NCI-H774 (cell line): Measurements from ENCODE around the gene SLC8A1.
"Not testable (repeated sequence)": the region's sequence is repeated elsewhere in the genome, so short reads cannot be mapped to it uniquely, and the experiment has no call there.

Source experiments
- DNase-seq: peaks from one replicate; lab custom pipeline; 2025; lab: John Stamatoyannopoulos, UW

Gene SLC8A1

GRCh38 chr2:40108851-40109250 lies 343.0 kb downstream of the SLC8A1 start:
- no peak for DNase-seq

DNA sequence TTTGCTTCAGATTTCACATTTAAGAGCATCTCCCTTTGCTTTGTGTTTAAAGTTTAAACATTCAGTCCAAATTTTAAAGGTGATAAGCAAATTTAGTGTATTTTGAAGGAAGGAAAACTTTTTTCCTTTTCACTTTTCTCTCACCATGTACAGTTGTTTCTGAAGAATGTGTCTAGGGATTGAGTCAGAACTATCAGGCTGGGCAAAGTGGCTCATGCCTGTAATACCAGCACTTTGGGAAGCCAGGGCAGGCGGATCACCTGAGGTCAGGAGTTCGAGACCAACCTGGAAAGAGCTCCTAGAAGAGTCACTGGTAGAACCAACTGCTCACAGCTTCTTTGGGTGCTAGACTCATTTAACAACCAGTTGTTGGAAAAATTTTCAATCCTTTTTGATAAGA lies 345.8 kb downstream of the SLC8A1 start:
- no peak for DNase-seq

DNA sequence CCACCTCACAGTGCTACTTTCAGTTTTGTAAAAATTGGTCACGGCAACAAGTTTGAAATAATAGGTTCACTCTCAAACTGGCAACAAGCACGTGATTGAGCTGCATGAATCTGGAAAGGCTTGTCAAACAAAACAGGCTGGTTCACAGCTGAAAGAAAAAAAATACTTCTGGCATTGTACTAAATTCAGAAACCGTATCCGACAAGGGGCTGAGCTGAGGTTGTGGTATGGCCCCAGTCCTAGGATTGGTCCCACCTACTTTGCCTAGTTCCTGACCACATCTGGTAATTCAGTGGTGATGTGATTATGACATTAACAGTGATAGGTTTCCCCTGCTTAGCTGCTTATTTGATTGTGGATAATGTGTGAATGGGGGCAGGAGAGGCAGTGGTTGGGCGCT lies 346.3 kb downstream of the SLC8A1 start:
- DNase-seq: no peak

- DNase-seq: no peak
These were observed 348.3 kb downstream of the SLC8A1 start for GRCh38 chr2:40103590-40103989.

GRCh38 chr2:40103163-40103562 lies 348.7 kb downstream of the SLC8A1 start:
- no peak for DNase-seq

DNA sequence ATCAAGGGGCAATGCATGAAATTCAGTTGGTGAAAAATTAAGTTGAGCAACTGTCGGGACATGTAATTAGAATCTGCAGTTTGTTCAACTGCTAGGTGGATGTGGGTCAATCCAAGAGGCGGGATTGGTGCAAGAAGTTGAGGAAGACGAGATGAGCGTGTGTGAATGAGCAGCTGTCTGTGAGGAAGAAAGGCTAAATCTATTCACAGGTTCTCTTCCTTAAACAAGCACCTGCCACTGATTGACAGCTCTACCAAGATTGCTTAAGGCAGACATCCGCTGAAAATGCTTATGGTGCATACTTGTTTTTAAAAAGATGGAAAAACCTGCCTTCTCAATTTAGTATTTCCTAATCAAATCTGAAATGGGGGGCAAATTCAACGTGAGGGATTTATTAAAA lies 349.4 kb downstream of the SLC8A1 start:
- DNase-seq: no peak

GRCh38 chr2:40101131-40101575 lies 350.7 kb downstream of the SLC8A1 start:
- DNase-seq: no peak

DNA sequence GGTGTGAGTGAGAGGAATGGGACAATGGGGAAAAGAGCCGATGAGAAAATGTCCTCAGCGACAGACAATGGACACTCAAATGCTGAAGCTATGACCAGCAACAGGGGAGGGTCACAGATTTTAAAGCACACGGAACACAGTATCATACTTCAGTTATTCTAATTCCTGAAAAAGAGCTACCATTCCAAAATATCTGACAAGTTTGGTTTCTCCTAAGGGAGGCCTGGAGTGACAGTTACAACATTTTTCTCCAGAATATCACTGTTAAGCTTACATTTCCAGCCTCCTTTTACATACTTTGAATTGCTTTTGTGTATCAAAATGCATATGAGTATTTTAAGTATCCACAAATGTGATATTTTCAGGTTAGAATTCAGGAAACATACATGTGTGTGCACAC lies 351.2 kb downstream of the SLC8A1 start:
- no peak for DNase-seq

DNA sequence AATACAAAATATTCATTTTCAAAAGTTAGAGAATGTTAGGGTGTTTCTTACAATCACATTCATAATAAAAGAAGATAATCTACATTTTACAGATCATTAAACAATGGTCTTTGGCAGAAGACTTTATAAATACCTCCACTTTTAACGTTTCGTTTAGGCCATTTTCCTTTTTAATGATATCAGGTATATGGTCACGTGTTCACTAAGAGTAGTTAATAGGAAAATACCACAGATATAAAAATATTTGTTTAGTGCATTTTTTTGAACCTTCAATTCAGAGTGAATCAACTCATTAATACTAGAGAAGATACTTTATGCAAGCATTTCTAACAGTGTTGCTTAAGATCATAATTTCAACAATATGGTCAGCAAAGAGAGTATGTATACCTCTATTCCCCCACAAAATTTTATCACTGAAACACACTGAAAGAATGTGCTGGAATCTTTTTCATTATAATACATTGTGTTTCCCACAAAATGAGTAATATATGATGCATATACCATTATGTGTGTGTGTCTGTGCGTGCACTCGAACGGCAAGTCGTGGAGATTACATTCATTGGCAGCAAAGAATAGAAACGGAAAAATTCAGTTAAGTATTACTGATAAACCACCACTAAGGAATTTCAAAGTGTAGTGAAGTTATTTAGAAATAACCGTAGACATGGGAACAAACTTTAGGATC lies 353.0 kb downstream of the SLC8A1 start:
- no peak for DNase-seq

GRCh38 chr2:40097691-40098385 lies 354.1 kb downstream of the SLC8A1 start:
- no peak for DNase-seq

DNA sequence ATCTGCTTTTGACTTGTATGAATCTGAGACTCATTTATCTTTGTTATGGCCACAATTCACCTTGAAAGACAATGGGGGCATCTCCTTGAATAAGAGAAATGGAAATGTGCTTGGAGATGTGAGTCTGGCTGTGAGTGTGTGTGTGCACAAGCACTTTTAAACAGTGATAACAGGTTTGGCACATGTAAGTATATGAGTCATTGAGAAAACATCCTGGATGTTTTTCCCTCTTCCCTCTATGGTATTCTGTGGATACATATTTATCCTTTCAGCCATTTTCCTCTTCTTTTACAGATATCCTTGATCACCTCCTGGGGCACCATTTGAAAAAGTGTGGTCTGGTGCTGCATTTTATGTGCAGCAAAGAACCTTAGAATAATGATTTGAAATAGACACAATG lies 355.5 kb downstream of the SLC8A1 start:
- DNase-seq: peak; percentile 16

DNA sequence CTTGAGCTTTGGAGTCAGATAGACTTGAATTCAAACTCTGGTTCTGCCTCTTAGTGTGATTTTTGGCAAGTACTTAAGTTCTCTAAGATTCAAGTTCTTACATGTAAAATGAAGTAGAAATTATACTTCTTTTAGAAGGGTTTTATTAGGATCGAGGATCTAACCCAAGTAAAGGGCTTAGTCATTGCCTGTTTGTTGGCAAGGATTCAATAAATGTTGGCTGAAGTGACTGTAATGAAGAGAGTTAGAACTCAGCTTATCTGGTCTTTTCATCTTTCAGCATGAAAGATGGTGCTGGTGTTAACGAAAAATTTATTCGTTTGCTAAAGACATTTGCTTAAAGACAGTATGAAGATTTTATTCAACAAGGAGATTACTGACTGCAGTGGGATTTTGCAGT lies 356.9 kb downstream of the SLC8A1 start:
- DNase-seq: no peak

DNA sequence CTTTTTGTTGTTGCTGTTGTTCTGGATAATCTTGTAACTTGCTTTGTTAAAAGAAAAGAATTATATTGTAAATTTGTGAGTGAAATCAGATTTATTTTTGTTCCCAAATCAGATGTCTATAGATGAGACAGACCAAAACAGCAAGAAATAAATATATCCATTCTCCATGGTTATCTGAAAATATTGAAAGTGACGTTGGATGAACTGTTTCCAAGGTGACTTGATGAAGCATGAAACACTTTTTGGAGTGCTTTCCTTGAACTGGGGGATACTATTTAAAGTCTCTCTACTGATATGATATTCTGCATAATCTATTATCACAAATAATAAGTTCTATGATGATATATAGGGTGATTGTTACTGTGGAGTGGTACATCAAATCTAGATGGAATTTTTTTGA lies 357.4 kb downstream of the SLC8A1 start:
- no peak for DNase-seq

- no peak for DNase-seq
These were observed 358.7 kb downstream of the SLC8A1 start for GRCh38 chr2:40093021-40093675.

GRCh38 chr2:40090044-40090443 lies 361.8 kb downstream of the SLC8A1 start:
- DNase-seq: no peak

DNA sequence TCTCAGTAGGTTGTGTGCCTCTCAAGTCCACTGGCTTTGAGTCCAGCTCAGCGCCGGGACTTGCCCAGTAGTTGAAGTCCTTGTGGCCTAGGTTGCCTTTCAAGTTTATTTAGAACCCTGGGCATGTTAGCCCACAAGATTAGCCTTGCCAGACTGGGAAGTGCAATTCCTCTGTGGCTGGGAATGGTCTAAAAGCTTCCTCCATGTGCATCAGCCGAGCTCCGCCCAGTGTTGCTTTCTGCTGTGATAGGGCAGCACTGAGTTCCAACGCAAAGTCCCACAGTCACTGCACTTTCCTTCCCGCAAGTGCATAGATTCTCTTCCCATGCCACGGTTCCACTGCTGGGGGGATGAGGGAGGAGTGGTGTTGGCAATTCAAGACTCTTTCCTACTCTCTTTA lies 364.0 kb downstream of the SLC8A1 start:
- no peak for DNase-seq

- no peak for DNase-seq
These were observed 364.5 kb downstream of the SLC8A1 start for GRCh38 chr2:40087434-40087833.

GRCh38 chr2:40085786-40086185 lies 366.1 kb downstream of the SLC8A1 start:
- no peak for DNase-seq

DNA sequence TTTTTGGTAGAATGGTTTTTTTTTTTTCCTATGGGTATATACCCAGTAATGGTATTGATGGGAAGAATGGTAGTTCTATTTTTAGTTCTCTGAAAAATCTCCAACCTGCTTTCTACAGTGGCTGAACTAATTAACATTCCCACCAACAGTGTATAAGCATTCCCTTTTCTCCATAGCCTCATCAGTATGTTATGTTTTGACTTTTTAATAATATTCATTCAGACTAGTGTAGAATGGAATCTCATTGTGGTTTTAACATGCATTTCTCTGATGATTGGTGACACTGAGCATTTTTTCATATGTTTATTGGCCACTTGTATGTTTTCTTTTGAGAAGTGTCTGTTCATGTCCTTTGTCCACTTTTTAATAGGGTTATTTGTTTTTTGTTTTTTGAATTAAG lies 378.6 kb downstream of the SLC8A1 start:
- not testable (repeated sequence) for DNase-seq

DNA sequence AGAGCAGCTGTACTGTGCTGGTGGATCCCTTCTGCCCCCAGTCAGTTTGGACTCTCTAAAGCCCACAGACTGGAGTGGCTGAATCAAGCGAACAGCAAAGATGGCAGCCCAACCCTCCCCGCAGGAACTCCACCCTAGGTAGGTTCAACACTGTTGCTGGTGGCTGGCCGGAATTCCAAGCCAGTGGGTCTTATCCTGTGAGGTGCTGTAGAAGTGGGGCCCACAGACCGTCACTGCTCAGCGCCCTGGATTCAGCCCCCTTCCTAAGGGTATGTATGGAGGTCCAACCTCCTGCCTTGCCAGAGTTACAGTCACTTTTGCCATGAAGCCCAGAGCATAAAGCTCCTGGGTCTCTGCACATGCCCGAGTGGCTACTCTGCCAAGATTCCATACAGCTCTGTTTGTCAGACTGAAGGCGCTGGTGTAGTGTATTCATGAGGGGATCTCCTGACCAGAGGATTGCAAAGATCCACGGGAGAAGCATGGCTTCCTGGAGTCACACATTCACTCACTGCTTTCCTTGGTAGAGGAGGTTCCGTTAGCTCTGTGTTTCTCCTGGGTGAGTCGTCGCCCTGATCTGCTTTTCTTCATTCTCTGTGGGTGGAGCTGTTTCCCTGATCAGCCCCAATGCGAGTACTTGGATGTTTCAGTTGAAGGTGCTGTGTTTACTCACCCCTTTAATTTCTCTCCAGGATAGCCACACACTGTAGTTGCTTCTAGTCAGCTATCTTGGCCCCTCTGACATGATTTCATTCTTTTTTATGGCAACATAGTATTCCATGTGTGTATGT lies 379.3 kb downstream of the SLC8A1 start:
- no peak for DNase-seq

DNA sequence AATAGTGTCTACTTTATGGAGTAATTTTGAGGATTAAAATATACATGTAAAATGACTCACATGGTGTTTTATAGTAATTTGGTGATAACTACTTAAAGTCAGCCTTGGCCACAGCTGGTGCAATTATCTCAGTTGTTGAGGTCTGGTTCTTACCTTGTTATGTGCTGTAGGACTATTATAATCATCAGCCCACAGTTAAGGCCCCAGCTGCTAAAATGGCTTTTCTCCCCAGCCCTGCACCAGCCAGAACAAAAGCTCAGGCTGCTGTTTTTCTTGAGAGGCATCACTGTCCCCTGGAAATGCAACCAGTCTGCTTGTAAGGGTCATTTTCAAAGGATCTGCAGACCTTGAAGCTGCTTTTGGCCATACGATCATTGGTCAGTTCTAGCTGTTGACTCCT lies 389.5 kb downstream of the SLC8A1 start:
- no peak for DNase-seq

DNA sequence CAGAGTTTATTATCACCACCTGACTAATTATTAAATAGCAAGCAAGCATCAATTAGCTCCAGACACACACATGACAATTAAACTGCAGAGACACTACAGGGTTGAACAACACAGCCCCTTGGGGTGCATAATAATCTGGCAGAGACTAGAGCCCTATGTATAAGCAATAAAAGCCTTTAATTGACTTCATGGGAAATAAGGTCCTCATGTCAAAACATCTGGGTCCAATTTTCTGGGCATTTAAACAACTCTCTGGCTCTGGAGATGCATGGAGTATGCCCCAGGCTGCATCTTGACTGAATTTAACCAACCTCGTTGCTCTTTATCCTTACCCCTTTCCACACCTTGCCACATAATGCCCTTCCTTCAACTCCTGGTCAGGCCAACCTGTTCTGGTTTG lies 402.1 kb downstream of the SLC8A1 start:
- no peak for DNase-seq

GRCh38 chr2:40048506-40048905 lies 403.4 kb downstream of the SLC8A1 start:
- no peak for DNase-seq
